Neural progenitor cell (in vitro differentiated cells): ENCODE measurements around the gene SPHK1. TPM values are rescaled to one million over a fixed set of nuclear protein-coding genes. Genes with fewer than 3 reads are reported as not detected.

Source experiments
- DNase-seq: peaks from one replicate; pipeline ENCODE4 v3.0.0-alpha.2; 2016; ENCODE audit warnings: low spot score
- H2AFZ ChIP-seq: fragments of 200-600 bp; sonication (generic); replicated peaks from 2 replicates; pipeline ENCODE4 v1.6.1; 2016; ENCODE audit warnings: antibody characterized with exemption
- H3F3A ChIP-seq: fragments of 200-600 bp; sonication (generic); 2 replicates; pipeline ENCODE4 v1.6.1; 2016; ENCODE audit warnings: antibody characterized with exemption, low read depth
- H3K27ac ChIP-seq: fragments of 200-600 bp; sonication (generic); 2 replicates; pipeline ENCODE4 v1.5.1; 2016; ENCODE audit warnings: mild to moderate bottlenecking
- H3K27me3 ChIP-seq: fragments of 200-600 bp; sonication (generic); 2 replicates; pipeline ENCODE4 v1.6.1; 2016; ENCODE audit warnings: mild to moderate bottlenecking, moderate library complexity
- H3K36me3 ChIP-seq: fragments of 200-600 bp; sonication (generic); 2 replicates; pipeline ENCODE4 v1.5.1; 2016
- H3K4me1 ChIP-seq: fragments of 200-600 bp; sonication (generic); 2 replicates; pipeline ENCODE4 v1.6.1; 2016; ENCODE audit warnings: mixed run types
- H3K4me2 ChIP-seq: fragments of 200-600 bp; sonication (generic); 2 replicates; pipeline ENCODE4 v1.6.1; 2016
- H3K4me3 ChIP-seq: fragments of 200-600 bp; sonication (generic); 2 replicates; pipeline ENCODE4 v1.5.1; 2016
- H3K79me2 ChIP-seq: fragments of 200-600 bp; sonication (generic); 2 replicates; pipeline ENCODE4 v1.6.1; 2016; ENCODE audit warnings: low read depth
- H3K9ac ChIP-seq: fragments of 200-600 bp; sonication (generic); 2 replicates; pipeline ENCODE4 v1.6.1; 2016
- H3K9me3 ChIP-seq: fragments of 200-600 bp; sonication (generic); 2 replicates; pipeline ENCODE4 v1.5.1; 2016; ENCODE audit warnings: low read depth
- H4K20me1 ChIP-seq: fragments of 200-600 bp; sonication (generic); 2 replicates; pipeline ENCODE4 v1.6.1; 2016; ENCODE audit warnings: low read depth
- H3K27ac Mint-ChIP-seq: 3 replicates; pipeline ENCODE4 v1.8.0; 2021; ENCODE audit warnings: mixed read lengths
- H3K27me3 Mint-ChIP-seq: 2 replicates; pipeline ENCODE4 v1.8.0; 2022; ENCODE audit warnings: low read depth, mild to moderate bottlenecking, inconsistent platforms, moderate library complexity, mixed read lengths; ENCODE audit not compliant: insufficient read depth
- H3K36me3 Mint-ChIP-seq: 3 replicates; pipeline ENCODE4 v1.8.0; 2021; ENCODE audit warnings: mixed read lengths
- H3K4me1 Mint-ChIP-seq: 3 replicates; pipeline ENCODE4 v1.8.0; 2021; ENCODE audit warnings: mixed read lengths
- H3K4me3 Mint-ChIP-seq: 3 replicates; pipeline ENCODE4 v1.8.0; 2021; ENCODE audit warnings: mild to moderate bottlenecking, moderate library complexity, mixed read lengths
- H3K9me3 Mint-ChIP-seq: 3 replicates; pipeline ENCODE4 v1.8.0; 2020; ENCODE audit warnings: mixed read lengths
- CTCF ChIP-seq: fragments of 200-600 bp; sonication (generic); IDR thresholded peaks from 2 replicates; pipeline ENCODE4 v1.5.1; 2017; ENCODE audit warnings: antibody characterized with exemption, mild to moderate bottlenecking
- EZH2 ChIP-seq: fragments of 200-600 bp; sonication (generic); IDR thresholded peaks from 2 replicates; pipeline ENCODE4 v1.6.1; 2017; ENCODE audit warnings: antibody characterized with exemption, mild to moderate bottlenecking, moderate library complexity
- EZH2phosphoT487 ChIP-seq: fragments of 200-600 bp; sonication (generic); IDR thresholded peaks from 2 replicates; pipeline ENCODE4 v1.6.1; 2017; ENCODE audit warnings: antibody characterized with exemption
- total RNA-seq: library from RNA; depleted of rRNA; stranded (reverse); fragments of >200 nt; gene quantifications from 2 replicates; pipeline ENCODE4 v1.2.3, GENCODE V29; 2015; ENCODE audit warnings: low replicate concordance

The SPHK1 gene
- total RNA-seq, 1 donor from 2014 or later: 1.3 TPM

GRCh38 chr17:76386966-76387765 lies 2.8 kb downstream of the SPHK1 start:
- no peaks in the 10 kb centered on the region for H3K36me3 ChIP-seq
- peaks cover 14% of the 10 kb centered on the region for H4K20me1 ChIP-seq
- H3K4me2 ChIP-seq: no peak overlapping the region
- H3F3A ChIP-seq: peaks cover 34% of the 10 kb centered on the region
- Mint-ChIP-seq H3K4me1 (peaks cover 30% of the 10 kb centered on the region), H3K27ac (no peak overlapping the region), H3K9me3 (no peaks in the 10 kb centered on the region), H3K4me3 (peak overlapping the region; percentile 76), H3K36me3 (peaks cover 6% of the 10 kb centered on the region), H3K27me3 (peaks cover 10% of the 10 kb centered on the region)
- H3K4me3 ChIP-seq: no peak overlapping the region
- peaks cover 46% of the 10 kb centered on the region for H3K27me3 ChIP-seq
- no peaks in the 10 kb centered on the region for H3K9me3 ChIP-seq
- H3K9ac ChIP-seq: no peak overlapping the region
- DNase-seq: no peak
- no peak overlapping the region for H2AFZ ChIP-seq
- peaks cover 8% of the 10 kb centered on the region for H3K4me1 ChIP-seq
- TF ChIP-seq EZH2phosphoT487: no peak
- TF ChIP-seq CTCF: no peak
- no peak for TF ChIP-seq EZH2
- H3K79me2 ChIP-seq: no peaks in the 10 kb centered on the region
- no peak overlapping the region for H3K27ac ChIP-seq

- no peak for DNase-seq
- Histone ChIP-seq H3K4me3 (no peak overlapping the region), H3K27me3 (peaks cover 26% of the 10 kb centered on the region), H3K79me2 (no peaks in the 10 kb centered on the region), H3K9ac (no peak overlapping the region), H3K9me3 (no peaks in the 10 kb centered on the region), H4K20me1 (peaks cover 14% of the 10 kb centered on the region), H2AFZ (no peak overlapping the region), H3K4me1 (no peaks in the 10 kb centered on the region), H3K27ac (no peak overlapping the region), H3K4me2 (no peak overlapping the region), H3F3A (peaks cover 19% of the 10 kb centered on the region), H3K36me3 (no peaks in the 10 kb centered on the region)
- Mint-ChIP-seq H3K4me1 (peaks cover 28% of the 10 kb centered on the region), H3K27me3 (peaks cover 4% of the 10 kb centered on the region), H3K36me3 (peaks cover 11% of the 10 kb centered on the region), H3K27ac (no peak overlapping the region), H3K4me3 (no peak overlapping the region), H3K9me3 (no peaks in the 10 kb centered on the region)
- TF ChIP-seq CTCF (no peak), EZH2 (no peak), EZH2phosphoT487 (no peak)
These were observed 4.8 kb downstream of the SPHK1 start for GRCh38 chr17:76388966-76389888.

GRCh38 chr17:76390003-76390421 lies 5.6 kb downstream of the SPHK1 start:
- no peak overlapping the region for H2AFZ ChIP-seq
- no peak for TF ChIP-seq EZH2phosphoT487
- no peak for TF ChIP-seq EZH2
- TF ChIP-seq CTCF: no peak
- peaks cover 14% of the 10 kb centered on the region for H3F3A ChIP-seq
- Mint-ChIP-seq H3K4me1 (peaks cover 28% of the 10 kb centered on the region), H3K9me3 (no peaks in the 10 kb centered on the region), H3K36me3 (peaks cover 11% of the 10 kb centered on the region), H3K27me3 (peaks cover 4% of the 10 kb centered on the region), H3K4me3 (no peak overlapping the region), H3K27ac (no peak overlapping the region)
- H3K9me3 ChIP-seq: no peaks in the 10 kb centered on the region
- peaks cover 13% of the 10 kb centered on the region for H4K20me1 ChIP-seq
- no peaks in the 10 kb centered on the region for H3K36me3 ChIP-seq
- H3K4me2 ChIP-seq: no peak overlapping the region
- H3K9ac ChIP-seq: no peak overlapping the region
- no peaks in the 10 kb centered on the region for H3K79me2 ChIP-seq
- peaks cover 18% of the 10 kb centered on the region for H3K27me3 ChIP-seq
- H3K27ac ChIP-seq: no peak overlapping the region
- H3K4me3 ChIP-seq: no peak overlapping the region
- H3K4me1 ChIP-seq: no peaks in the 10 kb centered on the region
- no peak for DNase-seq
